HepG2 (cell line): ENCODE results near the gene UNC13D. TPM values are rescaled to one million over a fixed set of nuclear protein-coding genes. Genes with fewer than 3 reads are reported as not detected.

Experiments used
- AGO2 ChIP-seq: fragments of 200-400 bp; formaldehyde crosslinking; optimal IDR thresholded peaks from 2 replicates; pipeline ENCODE3; 2017; ENCODE audit warnings: mild to moderate bottlenecking, low read depth, low read length, moderate library complexity
- BORCS8-MEF2B ChIP-seq: sonication (generic); formaldehyde crosslinking; IDR thresholded peaks from 2 replicates; pipeline ENCODE4 v1.8.0; 2022; ENCODE audit warnings: mild to moderate bottlenecking, missing genetic modification reagents
- CEBPZ ChIP-seq: IDR thresholded peaks from 2 replicates; pipeline ENCODE4 v1.6.1; 2012; ENCODE audit warnings: low read length, improper control_type of control experiment
- DNMT3B ChIP-seq: conservative IDR thresholded peaks from 2 replicates; pipeline ENCODE4 v1.6.1; 2016; ENCODE audit warnings: missing biosample characterization, control low read depth
- IRF1 ChIP-seq: sonication (generic); formaldehyde crosslinking; IDR thresholded peaks from 2 replicates; pipeline ENCODE4 v1.4.0; 2020; ENCODE audit warnings: low read depth, mild to moderate bottlenecking, missing genetic modification reagents
- JARID2 ChIP-seq: sonication (generic); formaldehyde crosslinking; IDR thresholded peaks from 2 replicates; pipeline ENCODE4 v1.8.1; 2023; ENCODE audit warnings: missing genetic modification reagents, inconsistent platforms; ENCODE audit not compliant: insufficient replicate concordance
- MXI1 ChIP-seq: IDR thresholded peaks from 3 replicates; pipeline ENCODE4 v1.6.1; 2012; ENCODE audit warnings: low read depth, low read length, inconsistent platforms, borderline replicate concordance
- NFIC ChIP-seq: IDR thresholded peaks from 2 replicates; pipeline ENCODE4 v1.6.1; 2012; ENCODE audit warnings: mild to moderate bottlenecking, low read length, inconsistent platforms
- PBX3 ChIP-seq: sonication (generic); formaldehyde crosslinking; IDR thresholded peaks from 2 replicates; pipeline ENCODE4 v1.8.1; 2023; ENCODE audit warnings: missing genetic modification reagents, inconsistent platforms, borderline replicate concordance
- TEAD2 ChIP-seq: sonication (generic); formaldehyde crosslinking; IDR thresholded peaks from 2 replicates; pipeline ENCODE4 v1.9.0; 2021; ENCODE audit warnings: missing genetic modification reagents
- ZNF232 ChIP-seq: sonication (generic); formaldehyde crosslinking; IDR thresholded peaks from 2 replicates; pipeline ENCODE4 v1.4.0; 2020; ENCODE audit warnings: missing genetic modification reagents, borderline replicate concordance
- ZNF275 ChIP-seq: sonication (generic); formaldehyde crosslinking; IDR thresholded peaks from 2 replicates; pipeline ENCODE4 v1.8.0; 2022; ENCODE audit warnings: missing genetic modification reagents, mild to moderate bottlenecking, inconsistent platforms, borderline replicate concordance
- ZNF770 ChIP-seq: sonication (generic); formaldehyde crosslinking; IDR thresholded peaks from 2 replicates; pipeline ENCODE4 v1.5.0; 2020; ENCODE audit warnings: mild to moderate bottlenecking, missing genetic modification reagents
- ZNF839 ChIP-seq: sonication (generic); formaldehyde crosslinking; IDR thresholded peaks from 2 replicates; pipeline ENCODE4 v1.4.0; 2020; ENCODE audit warnings: missing genetic modification reagents, mild to moderate bottlenecking, borderline replicate concordance
- ZNF841 ChIP-seq: sonication (generic); formaldehyde crosslinking; IDR thresholded peaks from 2 replicates; pipeline ENCODE4 v1.8.1; 2023; ENCODE audit warnings: missing genetic modification reagents, borderline replicate concordance
- ZSCAN20 ChIP-seq: sonication (generic); formaldehyde crosslinking; IDR thresholded peaks from 2 replicates; pipeline ENCODE4 v1.4.0; 2020; ENCODE audit warnings: missing genetic modification reagents, mild to moderate bottlenecking, borderline replicate concordance
- ZSCAN31 ChIP-seq: sonication (generic); formaldehyde crosslinking; IDR thresholded peaks from 2 replicates; pipeline ENCODE4 v1.5.0; 2020; ENCODE audit warnings: low read depth, mild to moderate bottlenecking, missing genetic modification reagents
- polyA plus RNA-seq, 8 experiments: library from polyadenylated mRNA; depleted of rRNA in 3 of 8; stranded (reverse) in 7 of 8; unstranded in 1 of 8; fragments of >200 nt; fragmentation: Illumina TruSeq in 4 of 8; extraction: Trizol in 4 of 8; gene quantifications; 2 replicates each; pipeline versions ENCODE4 v1.2.1 to v1.2.3, GENCODE V29; 2011 to 2016; ENCODE audit warnings: low read depth in 4 of 8, missing spikeins in 1 of 8, mixed read lengths in 1 of 8; ENCODE audit not compliant: insufficient read depth in 1 of 8
- total RNA-seq, 5 experiments: library from RNA; depleted of rRNA; stranded (reverse); fragments of >200 nt; fragmentation: Illumina TruSeq; extraction: Trizol; gene quantifications; 2 replicates each; pipeline ENCODE4 v1.2.3, GENCODE V29; 2016; ENCODE audit warnings: low read depth in 1 of 5

Gene UNC13D
- total and polyA plus RNA-seq, 2 of the 13 experiments (the other 11 are each of a cell fraction or from before 2014, with no cell fraction given): 29.7 to 42.7 TPM

- no peak for TF ChIP-seq IRF1
- TF ChIP-seq ZNF839 (CRISPR knock-in tag): no peak
- peak; percentile 82 for TF ChIP-seq JARID2 (CRISPR knock-in tag)
- no peak for TF ChIP-seq CEBPZ
- 0 out of 2 replicates have a peak, but pooled peaks have one; percentile 38 for TF ChIP-seq TEAD2 (CRISPR knock-in tag)
- no peak for TF ChIP-seq PBX3 (CRISPR knock-in tag)
- peak; percentile 96 for TF ChIP-seq ZSCAN20 (CRISPR knock-in tag)
- TF ChIP-seq ZSCAN31: no peak
- peak; percentile 25; the same call in 1 of the 2 replicates for TF ChIP-seq DNMT3B (CRISPR knock-in tag)
- peak; percentile 57 for TF ChIP-seq ZNF232 (CRISPR knock-in tag)
- TF ChIP-seq MXI1: 0 out of 3 replicates have a peak, but pooled peaks have one; percentile 17
- TF ChIP-seq AGO2: peak; percentile 49
- TF ChIP-seq BORCS8-MEF2B (CRISPR knock-in tag): peak; percentile 54; the same call in 1 of the 2 replicates
- no peak for TF ChIP-seq NFIC
- no peak for TF ChIP-seq ZNF275 (CRISPR knock-in tag)
- TF ChIP-seq ZNF770 (CRISPR knock-in tag): peak; percentile 80
- TF ChIP-seq ZNF841 (CRISPR knock-in tag): no peak
These were observed 34.2 kb upstream of the UNC13D start, which contains the start of gene TRIM47 (continued) for GRCh38 chr17:75878174-75878998.
